A549 (cell line): ENCODE data around the gene TESK2. TPM values are rescaled to one million over a fixed set of nuclear protein-coding genes. Genes with fewer than 3 reads are reported as not detected.
"Not testable (repeated sequence)": the region's sequence is repeated elsewhere in the genome, so short reads cannot be mapped to it uniquely, and the experiment has no call there.

Experiments used
- ATAC-seq, 2 experiments: fragments of 200-7000 bp in 1 of 2; fragments of >200 bp in 1 of 2; cut with Nextera tagmentation in 1 of 2; cut with Tn5 transposase in 1 of 2; 3 replicates each; pipeline versions ENCODE4 v1.8.0 to v1.9.1; 2018 to 2020; ENCODE audit warnings: mild to moderate bottlenecking in 1 of 2, moderate library complexity in 1 of 2
- CTCF ChIA-PET: fragments of 300-600 bp; sonication (Branson Sonifier 250); formaldehyde crosslinking; extraction: SDS; loops from one replicate; lab custom pipeline; 2021; ENCODE audit warnings: antibody characterized with exemption, inconsistent platforms; lab: Yijun Ruan, JAX
- POLR2A ChIA-PET: fragments of 350-600 bp; formaldehyde crosslinking; extraction: SDS; loops from one replicate; lab custom pipeline; 2021; ENCODE audit warnings: antibody characterized with exemption, inconsistent platforms; lab: Yijun Ruan, JAX
- DNase-seq, 2 experiments: peaks; one replicate each; pipeline versions ENCODE4 v3.0.0 to v3.0.0-alpha.2; 2011 to 2016; ENCODE audit warnings: low read depth in 1 of 2, low spot score in 1 of 2
- FAIRE-seq: peaks from 2 replicates; lab custom pipeline; 2011; peaks lifted over from hg19 to GRCh38; lab: Jason Lieb, UNC
- H3K27ac ChIP-seq, 2 experiments: fragments of >200 bp; sonication (Bioruptor Twin); formaldehyde crosslinking; 3 replicates each; pipeline ENCODE4 v1.5.1; 2016 to 2017
- H3K4me1 ChIP-seq: fragments of >200 bp; sonication (Bioruptor Twin); formaldehyde crosslinking; 3 replicates; pipeline ENCODE4 v1.6.1; 2016
- H3K4me2 ChIP-seq: fragments of >200 bp; sonication (Bioruptor Twin); formaldehyde crosslinking; 3 replicates; pipeline ENCODE4 v1.6.1; 2016
- H3K4me3 ChIP-seq: fragments of >200 bp; sonication (Bioruptor Twin); formaldehyde crosslinking; 3 replicates; pipeline ENCODE4 v1.5.1; 2016
- H3K9me3 ChIP-seq: fragments of >200 bp; sonication (Bioruptor Twin); formaldehyde crosslinking; 3 replicates; pipeline ENCODE4 v1.6.1; 2016
- BHLHE40 ChIP-seq: IDR thresholded peaks from 2 replicates; pipeline ENCODE4 v1.6.1; 2012; ENCODE audit warnings: low read depth, low read length, inconsistent platforms
- CHD4 ChIP-seq: fragments of 200-600 bp; sonication (generic); IDR thresholded peaks from 2 replicates; pipeline ENCODE4 v1.6.1; 2016; ENCODE audit warnings: antibody characterized with exemption, mild to moderate bottlenecking, borderline replicate concordance
- EHMT2 ChIP-seq: fragments of 200-600 bp; sonication (generic); IDR thresholded peaks from 2 replicates; pipeline ENCODE4 v1.6.1; 2016; ENCODE audit warnings: antibody characterized with exemption, low read depth, mild to moderate bottlenecking, moderate library complexity
- FOSL2 ChIP-seq, 2 experiments: fragments of 450-650 bp in 1 of 2; fragments of >200 bp in 1 of 2; sonication (Bioruptor Twin) in 1 of 2; formaldehyde crosslinking; IDR thresholded peaks; 2 replicates each; pipeline versions ENCODE4 v1.5.0 to v1.6.1; 2016 to 2020; ENCODE audit warnings: mild to moderate bottlenecking in 1 of 2, moderate library complexity in 1 of 2
- HDAC2 ChIP-seq: fragments of 200-600 bp; sonication (generic); IDR thresholded peaks from 2 replicates; pipeline ENCODE4 v1.6.1; 2016
- HOXA7 ChIP-seq: fragments of 250-450 bp; sonication (Bioruptor Pico); IDR thresholded peaks from 2 replicates; pipeline ENCODE4 v1.5.0; 2020; ENCODE audit warnings: mild to moderate bottlenecking, moderate library complexity
- HOXB5 ChIP-seq: fragments of 250-450 bp; sonication (Bioruptor Pico); IDR thresholded peaks from 2 replicates; pipeline ENCODE4 v1.5.0; 2020; ENCODE audit warnings: mild to moderate bottlenecking, moderate library complexity
- KDM1A ChIP-seq: fragments of 200-600 bp; sonication (generic); IDR thresholded peaks from 2 replicates; pipeline ENCODE4 v1.6.1; 2016; ENCODE audit warnings: low read depth, mild to moderate bottlenecking
- MAFK ChIP-seq: fragments of 450-650 bp; IDR thresholded peaks from 2 replicates; pipeline ENCODE4 v1.6.1; 2014; ENCODE audit not compliant: partially characterized antibody
- POLR2AphosphoS2 ChIP-seq: conservative IDR thresholded peaks from 2 replicates; pipeline ENCODE4 v1.6.1; 2012; ENCODE audit warnings: low read length, improper control_type of control experiment, inconsistent platforms
- RAD21 ChIP-seq, 2 experiments: fragments of >200 bp in 1 of 2; sonication (Bioruptor Twin) in 1 of 2; formaldehyde crosslinking in 1 of 2; IDR thresholded peaks in 1 of 2; conservative IDR thresholded peaks in 1 of 2; 2 replicates in 1 of 2; 3 replicates in 1 of 2; pipeline ENCODE4 v1.6.1; 2012 to 2018; ENCODE audit warnings: inconsistent platforms in 1 of 2
- RFX5 ChIP-seq: fragments of 450-650 bp; IDR thresholded peaks from 2 replicates; pipeline ENCODE4 v1.7.1; 2014; ENCODE audit warnings: antibody characterized with exemption, mild to moderate bottlenecking, moderate library complexity
- RNF2 ChIP-seq: fragments of 200-600 bp; sonication (generic); IDR thresholded peaks from 2 replicates; pipeline ENCODE4 v1.6.1; 2016; ENCODE audit warnings: low read depth, mild to moderate bottlenecking, antibody characterized with exemption, moderate library complexity, borderline replicate concordance
- SMC3 ChIP-seq: fragments of >200 bp; sonication (Bioruptor Twin); formaldehyde crosslinking; IDR thresholded peaks from 3 replicates; pipeline ENCODE4 v1.6.1; 2018; ENCODE audit warnings: inconsistent platforms
- SREBF2 ChIP-seq: fragments of 450-650 bp; IDR thresholded peaks from 2 replicates; pipeline ENCODE4 v1.6.1; 2014; ENCODE audit warnings: mild to moderate bottlenecking, moderate library complexity
- TFCP2L1 ChIP-seq: fragments of 250-450 bp; sonication (Bioruptor Pico); IDR thresholded peaks from 2 replicates; pipeline ENCODE4 v1.5.0; 2021; ENCODE audit warnings: mild to moderate bottlenecking
- TP53 ChIP-seq: fragments of 250-450 bp; sonication (Bioruptor Pico); IDR thresholded peaks from 2 replicates; pipeline ENCODE4 v1.5.0; 2021; ENCODE audit warnings: mild to moderate bottlenecking, moderate library complexity
- ZC3H11A ChIP-seq: fragments of 450-650 bp; IDR thresholded peaks from 2 replicates; pipeline ENCODE4 v1.6.1; 2014; ENCODE audit warnings: antibody characterized with exemption, mild to moderate bottlenecking
- ZFP36 ChIP-seq: fragments of 450-650 bp; IDR thresholded peaks from 2 replicates; pipeline ENCODE4 v1.6.1; 2014; ENCODE audit warnings: borderline replicate concordance; ENCODE audit not compliant: partially characterized antibody
- WGBS: methylation state at CpG from one replicate; pipeline ENCODE4 v1.1.6; 2017; ENCODE audit errors: missing lambda C conversion rate; 5-methylcytosine and 5-hydroxymethylcytosine counted together
- polyA plus RNA-seq, 4 experiments: library from polyadenylated mRNA; depleted of rRNA in 3 of 4; stranded (reverse); fragments of >200 nt; fragmentation: RNase III in 1 of 4; extraction: RNeasy Plus Mini Kit Qiagen cat#74134 plus additional on column Dnase treatment in 1 of 4; gene quantifications; 2 replicates in 3 of 4; 3 replicates in 1 of 4; pipeline ENCODE4 v1.2.3, GENCODE V29; 2011 to 2017
- TF ChIP-seq, protein P1 (sequence below): fragments of >200 bp; sonication (Bioruptor Twin); formaldehyde crosslinking; IDR thresholded peaks from 3 replicates; pipeline ENCODE4 v1.6.1; 2016
- TF ChIP-seq, protein P2 (sequence below): fragments of >200 bp; sonication (Bioruptor Twin); formaldehyde crosslinking; IDR thresholded peaks from 3 replicates; pipeline ENCODE4 v1.5.1; 2016

The TESK2 gene
- polyA plus RNA-seq, 2 of the 4 experiments (the other 2 are of a cell fraction): 0.22 to 0.48 TPM

DNA sequence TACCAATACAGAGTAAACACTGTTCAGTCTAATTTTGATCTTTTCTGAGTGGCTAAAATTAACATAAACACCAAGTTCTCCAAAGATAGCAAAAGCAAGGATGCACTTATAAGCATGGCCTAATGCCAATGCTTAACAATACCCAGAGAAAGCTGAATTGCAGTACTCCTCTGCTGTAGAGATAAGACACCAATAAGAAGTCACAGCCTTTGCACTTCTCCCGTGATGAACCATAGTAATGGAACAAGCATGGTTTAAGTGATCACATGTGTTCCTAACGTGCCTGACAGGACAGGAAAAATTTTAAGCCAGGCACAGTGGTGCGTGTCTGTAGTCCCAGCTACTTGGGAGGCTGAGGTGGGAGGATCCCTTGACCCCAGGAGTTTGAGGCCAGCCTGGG, 25.1 kb upstream of the TESK2 start:
- POLR2A ChIA-PET: interaction anchor here (1.7 kb wide), 1 partner anchor 35 kb away, joined by 5 read pairs; no protein-coding TSS in a partner anchor
- no peak for FAIRE-seq
- peaks cover 64% of the 10 kb centered on the region for H3K4me1 ChIP-seq

DNA sequence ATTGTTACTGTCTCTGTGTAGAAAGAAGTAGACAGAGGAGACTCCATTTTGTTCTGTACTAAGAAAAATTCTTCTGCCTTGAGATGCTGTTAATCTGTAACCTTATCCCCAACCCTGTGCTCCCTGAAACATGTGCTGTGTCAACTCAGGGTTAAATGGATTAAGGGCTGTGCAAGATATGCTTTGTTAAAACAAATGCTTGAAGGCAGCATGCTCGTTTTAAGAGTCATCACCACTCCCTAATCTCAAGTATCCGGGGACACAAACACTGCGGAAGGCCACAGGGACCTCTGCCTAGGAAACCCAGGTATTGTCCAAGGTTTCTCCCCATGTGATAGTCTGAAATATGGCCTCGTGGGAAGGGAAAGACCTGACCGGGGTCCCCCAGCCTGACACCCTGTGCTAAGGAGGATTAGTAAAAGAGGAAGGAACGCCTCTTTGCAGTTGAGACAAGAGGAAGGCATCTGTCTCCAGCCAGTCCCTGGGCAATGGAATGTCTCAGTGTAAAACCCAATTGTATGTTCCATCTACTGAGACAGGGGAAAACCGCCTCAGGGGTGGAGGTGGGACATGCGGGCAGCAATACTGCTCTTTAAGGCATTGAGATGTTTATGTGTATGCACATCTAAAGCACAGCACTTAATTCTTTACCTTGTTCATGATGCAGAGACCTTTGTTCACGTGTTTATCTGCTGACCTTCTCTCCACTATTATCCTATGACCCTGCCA, 22.7 kb upstream of the TESK2 start:
- H3K9me3 ChIP-seq, FAIRE-seq, DNase-seq, ATAC-seq, H3K4me3 ChIP-seq: not testable (repeated sequence)
- peaks cover 74% of the 10 kb centered on the region for H3K4me1 ChIP-seq
- peak overlapping the region; percentile 85 for H3K4me2 ChIP-seq
- 32% methylated on average over 9 of the region's 9 CpGs for WGBS
- 0 out of 2 replicates have a peak, but pooled peaks have one; percentile 11 for TF ChIP-seq TFCP2L1
- TF ChIP-seq TP53 (CRISPR knock-in tag): 0 out of 2 replicates have a peak, but pooled peaks have one; percentile 9
- TF ChIP-seq HOXA7: peak; percentile 60; the same call in 1 of the 2 replicates
- H3K27ac ChIP-seq: peak overlapping the region; percentile 27 to 48; a peak in 2 of 6 replicates
- ChIA-PET POLR2A (interaction anchor here (3.6 kb wide), 1 partner anchor 8 kb away, joined by 29 read pairs; the partner anchor contains the start of gene PRDX1), CTCF (interaction anchor here (1.5 to 7.1 kb wide), 5 partner anchors 20 to 68 kb away, joined by 5 to 88 read pairs (median 8); partner anchors contain the start of gene AKR1A1)

More for the DNA sequence above, 25.1 kb upstream of the TESK2 start:
- no peak for DNase-seq
- Histone ChIP-seq H3K4me3 (peak overlapping the region; percentile 76), H3K9me3 (no peaks in the 10 kb centered on the region), H3K4me2 (peak overlapping the region; percentile 85), H3K27ac (0 out of 6 replicates have a peak overlapping the region, but pooled peaks of 1 of the 2 experiments have one; percentile 13)
- TF ChIP-seq RFX5: no peak
- no peak for TF ChIP-seq BHLHE40
- TF ChIP-seq, protein P1, sequence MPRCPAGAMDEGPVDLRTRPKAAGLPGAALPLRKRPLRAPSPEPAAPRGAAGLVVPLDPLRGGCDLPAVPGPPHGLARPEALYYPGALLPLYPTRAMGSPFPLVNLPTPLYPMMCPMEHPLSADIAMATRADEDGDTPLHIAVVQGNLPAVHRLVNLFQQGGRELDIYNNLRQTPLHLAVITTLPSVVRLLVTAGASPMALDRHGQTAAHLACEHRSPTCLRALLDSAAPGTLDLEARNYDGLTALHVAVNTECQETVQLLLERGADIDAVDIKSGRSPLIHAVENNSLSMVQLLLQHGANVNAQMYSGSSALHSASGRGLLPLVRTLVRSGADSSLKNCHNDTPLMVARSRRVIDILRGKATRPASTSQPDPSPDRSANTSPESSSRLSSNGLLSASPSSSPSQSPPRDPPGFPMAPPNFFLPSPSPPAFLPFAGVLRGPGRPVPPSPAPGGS: no peak
- TF ChIP-seq TFCP2L1: no peak
- no peak for TF ChIP-seq ZFP36
- TF ChIP-seq SREBF2: no peak
- TF ChIP-seq ZC3H11A: no peak
- no peak for TF ChIP-seq POLR2AphosphoS2
- TF ChIP-seq CHD4: no peak
- CTCF ChIA-PET: interaction anchor here (0.6 to 2.8 kb wide), 4 partner anchors 8 to 130 kb away, joined by 3 to 29 read pairs (median 9); no protein-coding TSS in a partner anchor
- 29% methylated on average over 3 of the region's 3 CpGs for WGBS
- ATAC-seq: no peak

DNA sequence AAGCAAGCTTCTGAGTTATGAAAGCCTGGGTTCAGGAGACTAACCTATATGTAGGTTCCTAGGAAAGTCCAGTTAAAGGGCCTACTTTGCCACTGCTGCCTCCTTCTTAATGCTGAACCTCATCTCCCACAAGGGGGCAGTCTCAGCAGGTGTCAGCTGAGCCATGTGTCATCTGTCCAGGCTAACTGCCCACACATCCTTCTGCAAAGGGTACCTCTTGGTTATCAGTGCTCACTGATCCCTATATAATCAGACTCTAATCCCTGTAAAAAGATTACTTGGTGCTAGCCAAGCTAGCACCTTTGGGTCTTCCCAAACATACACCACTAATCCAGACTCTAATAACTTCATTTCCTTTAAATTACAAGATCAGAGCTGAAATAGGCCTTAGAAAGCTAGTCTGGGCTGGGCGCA, 21.7 kb upstream of the TESK2 start:
- WGBS: 100% methylated on average over 1 of the region's 1 CpG
- peak; percentile 53 for TF ChIP-seq SMC3
- no peak for TF ChIP-seq RNF2
- TF ChIP-seq EHMT2: no peak
- no peak for TF ChIP-seq HDAC2
- no peak for TF ChIP-seq MAFK
- TF ChIP-seq HOXB5 (CRISPR knock-in tag): no peak
- peak; percentile 37 to 46; a peak in 3 of 5 replicates for TF ChIP-seq RAD21 (conservative IDR thresholded peaks at IDR 0.05 in 1 of 2, IDR thresholded peaks at IDR 0.05 in 1 of 2)
- no peak for TF ChIP-seq FOSL2 (IDR thresholded peaks at IDR 0.05)
- TF ChIP-seq FOSL2 (CRISPR knock-in tag; IDR thresholded peaks at IDR 0.05): peak; percentile 38; the same call in 1 of the 2 replicates
- TF ChIP-seq, protein P2, sequence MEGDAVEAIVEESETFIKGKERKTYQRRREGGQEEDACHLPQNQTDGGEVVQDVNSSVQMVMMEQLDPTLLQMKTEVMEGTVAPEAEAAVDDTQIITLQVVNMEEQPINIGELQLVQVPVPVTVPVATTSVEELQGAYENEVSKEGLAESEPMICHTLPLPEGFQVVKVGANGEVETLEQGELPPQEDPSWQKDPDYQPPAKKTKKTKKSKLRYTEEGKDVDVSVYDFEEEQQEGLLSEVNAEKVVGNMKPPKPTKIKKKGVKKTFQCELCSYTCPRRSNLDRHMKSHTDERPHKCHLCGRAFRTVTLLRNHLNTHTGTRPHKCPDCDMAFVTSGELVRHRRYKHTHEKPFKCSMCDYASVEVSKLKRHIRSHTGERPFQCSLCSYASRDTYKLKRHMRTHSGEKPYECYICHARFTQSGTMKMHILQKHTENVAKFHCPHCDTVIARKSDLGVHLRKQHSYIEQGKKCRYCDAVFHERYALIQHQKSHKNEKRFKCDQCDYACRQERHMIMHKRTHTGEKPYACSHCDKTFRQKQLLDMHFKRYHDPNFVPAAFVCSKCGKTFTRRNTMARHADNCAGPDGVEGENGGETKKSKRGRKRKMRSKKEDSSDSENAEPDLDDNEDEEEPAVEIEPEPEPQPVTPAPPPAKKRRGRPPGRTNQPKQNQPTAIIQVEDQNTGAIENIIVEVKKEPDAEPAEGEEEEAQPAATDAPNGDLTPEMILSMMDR: peak; percentile 47
- no peak for TF ChIP-seq KDM1A
- TF ChIP-seq, all 56 proteins: peak for 4
- ChIA-PET POLR2A (interaction anchor here (0.7 to 3.6 kb wide), 2 partner anchors 9 to 195 kb away, joined by 9 to 29 read pairs; partner anchors contain the start of gene PRDX1), CTCF (interaction anchor here (0.6 to 7.1 kb wide), 16 partner anchors 9 to 494 kb away, joined by 3 to 88 read pairs (median 5); partner anchors contain the start of genes AKR1A1, CCDC163, MMACHC and PRDX1)
- Histone ChIP-seq H3K9me3 (no peaks in the 10 kb centered on the region), H3K27ac (no peak overlapping the region), H3K4me1 (peaks cover 64% of the 10 kb centered on the region), H3K4me3 (no peak overlapping the region), H3K4me2 (no peak overlapping the region)
- ATAC-seq (peak; percentile 31 to 50; a peak in 3 of 6 replicates), DNase-seq (peak in 1 of 2 experiments; percentile 74), FAIRE-seq (no peak)
